Spleen (tissue), 7 donors: ENCODE results near the gene ZFC3H1.

Source experiments
- POLR2AphosphoS5 ChIP-seq, 3 donors: sonication (generic); formaldehyde crosslinking; IDR thresholded peaks; one replicate each; pipeline ENCODE4 v1.5.1; 2017; ENCODE audit warnings: antibody characterized with exemption in 3 of 3
- TF ChIP-seq, protein P1 (sequence below), 11 experiments: fragments of 200-600 bp in 7 of 11; fragments of 450-650 bp in 4 of 11; sonication (generic) in 4 of 11; IDR thresholded peaks in 8 of 11; conservative IDR thresholded peaks in 3 of 11; 1 replicate in 7 of 11; 2 replicates in 4 of 11; pipeline versions ENCODE4 v1.4.0 to v1.8.0; 2016 to 2021; ENCODE audit warnings: antibody characterized with exemption in 11 of 11, inconsistent platforms in 4 of 11, mild to moderate bottlenecking in 1 of 11
- donor health status: DM: no; HTN: no; CAD: no; lungs with moderate emphysema.
- donor health status: DM: no; HTN: no; CAD: no.
- donor health status: DM: no; HTN: no; CAD: no.

DNA sequence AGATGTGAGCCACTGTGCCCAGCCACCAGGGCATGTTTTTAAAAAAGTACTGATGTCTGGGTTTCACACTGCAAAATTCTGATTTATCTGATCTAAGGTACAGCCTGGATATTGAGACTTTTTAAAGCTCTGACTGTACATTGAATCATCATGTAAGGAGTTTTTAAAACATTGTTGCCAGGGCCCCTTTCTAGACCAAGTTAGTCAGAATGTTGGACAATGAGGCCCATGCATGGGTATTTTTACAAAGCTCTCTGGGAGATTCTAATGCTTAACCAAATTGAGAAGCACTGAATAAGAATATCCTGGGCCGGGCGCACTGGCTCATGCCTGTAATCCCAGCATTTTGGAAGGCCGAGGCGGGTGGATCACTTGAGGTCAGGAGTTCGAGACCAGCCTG, 38.9 kb upstream of the ZFC3H1 start:
- TF ChIP-seq, protein P1, sequence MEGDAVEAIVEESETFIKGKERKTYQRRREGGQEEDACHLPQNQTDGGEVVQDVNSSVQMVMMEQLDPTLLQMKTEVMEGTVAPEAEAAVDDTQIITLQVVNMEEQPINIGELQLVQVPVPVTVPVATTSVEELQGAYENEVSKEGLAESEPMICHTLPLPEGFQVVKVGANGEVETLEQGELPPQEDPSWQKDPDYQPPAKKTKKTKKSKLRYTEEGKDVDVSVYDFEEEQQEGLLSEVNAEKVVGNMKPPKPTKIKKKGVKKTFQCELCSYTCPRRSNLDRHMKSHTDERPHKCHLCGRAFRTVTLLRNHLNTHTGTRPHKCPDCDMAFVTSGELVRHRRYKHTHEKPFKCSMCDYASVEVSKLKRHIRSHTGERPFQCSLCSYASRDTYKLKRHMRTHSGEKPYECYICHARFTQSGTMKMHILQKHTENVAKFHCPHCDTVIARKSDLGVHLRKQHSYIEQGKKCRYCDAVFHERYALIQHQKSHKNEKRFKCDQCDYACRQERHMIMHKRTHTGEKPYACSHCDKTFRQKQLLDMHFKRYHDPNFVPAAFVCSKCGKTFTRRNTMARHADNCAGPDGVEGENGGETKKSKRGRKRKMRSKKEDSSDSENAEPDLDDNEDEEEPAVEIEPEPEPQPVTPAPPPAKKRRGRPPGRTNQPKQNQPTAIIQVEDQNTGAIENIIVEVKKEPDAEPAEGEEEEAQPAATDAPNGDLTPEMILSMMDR (IDR thresholded peaks at IDR 0.05 in 8 of 11, conservative IDR thresholded peaks at IDR 0.05 in 3 of 11) = no peak
- no peak for TF ChIP-seq POLR2AphosphoS5 (IDR thresholded peaks at IDR 0.05)
